ENCODE data around the gene CHODL.

CHODL gene

DNA sequence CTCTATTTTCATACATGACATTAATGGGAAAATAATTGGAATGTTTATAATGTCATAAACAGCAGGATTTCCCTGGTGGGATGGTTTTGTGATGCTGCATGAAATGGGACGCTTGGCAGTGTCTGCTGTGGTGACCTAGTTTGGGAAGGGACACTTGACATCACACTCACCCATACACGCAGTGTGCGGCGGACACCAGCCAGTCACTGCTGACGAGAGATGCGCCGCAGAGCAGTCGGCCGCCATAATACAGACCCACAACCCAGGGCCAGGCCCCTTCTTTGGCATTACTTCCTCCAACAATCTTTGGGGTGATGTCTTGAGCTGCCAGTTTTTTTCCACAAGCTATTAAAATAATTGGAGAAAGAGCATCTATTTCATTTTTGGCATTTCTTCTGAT is 49.5 kb downstream of the CHODL start:
- no peak for DNase-seq

DNA sequence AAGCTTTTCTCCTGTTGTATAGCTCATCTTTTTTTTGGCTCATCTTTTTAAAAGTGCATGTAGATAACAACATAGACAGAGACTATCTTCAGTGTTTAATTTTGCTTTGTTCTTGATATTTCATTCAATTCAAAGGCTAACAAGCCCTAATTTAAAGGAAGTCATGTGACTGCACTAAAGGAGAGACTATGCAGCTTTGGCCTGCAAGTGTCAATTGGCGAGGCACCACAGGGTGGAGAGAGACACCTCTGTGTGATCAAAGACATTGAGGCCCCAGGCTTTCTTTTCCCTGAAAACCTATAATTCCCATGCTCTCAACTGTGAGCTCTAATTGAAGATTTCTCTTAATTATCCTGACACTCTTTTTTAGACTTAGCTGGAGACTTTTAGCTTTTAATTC is 53.6 kb downstream of the CHODL start:
- no peak for DNase-seq

Measured in inflammatory macrophage (primary cell).